Endothelial cell of umbilical vein (primary cell): Measurements from ENCODE around the gene SEPTIN5.

Experiments used
- CTCF ChIP-seq, 2 donors: IDR thresholded peaks; 1 replicate in 1 of 2; 2 replicates in 1 of 2; pipeline ENCODE4 v1.5.1; 2011; ENCODE audit warnings: low read length in 2 of 2, mild to moderate bottlenecking in 2 of 2, moderate library complexity in 2 of 2, control low read depth in 1 of 2, inconsistent platforms in 1 of 2, low read depth in 1 of 2; ENCODE audit not compliant: insufficient read depth in 1 of 2; ENCODE audit errors: extremely low read depth in 1 of 2
- EZH2 ChIP-seq: IDR thresholded peaks from 2 replicates; pipeline ENCODE4 v1.6.1; 2012; ENCODE audit warnings: borderline replicate concordance, low read depth, mild to moderate bottlenecking, moderate library complexity, low read length, inconsistent platforms; ENCODE audit not compliant: severe bottlenecking
- FOS ChIP-seq: IDR thresholded peaks from 2 replicates; pipeline ENCODE4 v1.6.1; 2011; ENCODE audit warnings: mild to moderate bottlenecking, low read length, moderate library complexity, borderline replicate concordance; ENCODE audit not compliant: insufficient read depth
- GATA2 ChIP-seq: IDR thresholded peaks from 2 replicates; pipeline ENCODE4 v1.7.0; 2011; ENCODE audit warnings: low read depth, mild to moderate bottlenecking, moderate library complexity, mixed read lengths, low read length; ENCODE audit not compliant: insufficient read length, insufficient read depth
- MAX ChIP-seq: IDR thresholded peaks from 2 replicates; pipeline ENCODE4 v1.6.1; 2011; ENCODE audit not compliant: insufficient read depth, insufficient read length
- MYC ChIP-seq: IDR thresholded peaks from one replicate; pipeline ENCODE4 v1.6.1; 2011; ENCODE audit warnings: mild to moderate bottlenecking, low read depth, low read length
- POLR2A ChIP-seq: IDR thresholded peaks from 2 replicates; pipeline ENCODE4 v1.6.1; 2012; ENCODE audit warnings: low read depth, mild to moderate bottlenecking, control low read depth, low read length
- POLR2AphosphoS5 ChIP-seq: IDR thresholded peaks from 2 replicates; pipeline ENCODE4 v1.6.1; 2012; ENCODE audit warnings: low read depth, mild to moderate bottlenecking, control low read depth, low read length, moderate library complexity; ENCODE audit not compliant: insufficient read depth

DNA sequence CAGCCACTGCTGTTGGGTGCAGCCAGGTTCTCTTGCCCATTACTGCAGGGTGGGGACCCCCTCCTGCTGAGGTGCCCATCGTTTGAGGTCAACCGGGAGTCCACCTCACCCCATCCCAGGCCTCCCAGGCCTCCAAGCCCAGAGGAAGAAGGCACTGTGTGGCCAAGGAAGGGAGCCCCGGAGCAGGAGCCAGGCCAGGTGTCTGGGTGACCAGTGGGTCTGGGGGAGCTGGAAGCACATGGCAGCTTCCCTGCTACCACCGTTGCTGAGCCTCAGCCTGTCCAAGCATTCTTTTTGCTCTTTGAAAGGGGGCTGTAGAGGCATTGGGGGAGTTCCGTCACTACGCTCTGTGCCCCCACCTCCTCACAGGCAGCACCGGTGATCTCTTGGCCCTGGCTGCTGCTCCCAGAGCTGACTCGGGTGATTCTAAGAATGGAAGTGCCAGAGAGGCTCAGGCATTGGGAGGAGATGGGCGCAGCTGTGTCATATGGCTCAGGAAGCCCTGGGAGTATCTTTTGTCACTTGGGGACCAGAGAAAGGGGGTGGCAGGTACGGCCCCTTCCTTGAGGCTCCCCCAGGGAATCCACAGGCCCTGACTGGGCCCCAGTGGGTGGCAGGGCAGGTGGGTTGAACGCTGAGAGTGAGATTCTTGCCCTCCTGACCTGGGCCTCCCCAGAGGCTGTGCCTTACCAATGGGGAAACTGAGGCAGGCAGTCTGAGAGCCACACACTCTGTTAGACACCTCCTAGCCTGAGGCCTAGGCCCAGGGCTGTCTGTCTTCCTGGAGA lies 1.9 kb downstream of the SEPTIN5 start:
- TF ChIP-seq POLR2A (no peak), CTCF (IDR thresholded peaks at IDR 0.05; ENCODE audit: extremely low read depth in 1 of 2, insufficient read depth in 1 of 2, low read depth in 1 of 2, low read length in 2 of 2) (no peak), EZH2 (no peak), POLR2AphosphoS5 (no peak), MAX (no peak), GATA2 (no peak), FOS (no peak), MYC (no peak)
